Hepatocyte (in vitro differentiated cells): Measurements from ENCODE around the gene KDM4C. TPM values are rescaled to one million over a fixed set of nuclear protein-coding genes. Genes with fewer than 3 reads are reported as not detected.

Experiments
- DNase-seq: peaks from one replicate; pipeline ENCODE4 v3.0.0-alpha.2; 2016; ENCODE audit warnings: low spot score
- H2AFZ ChIP-seq: fragments of 200-600 bp; sonication (generic); 2 replicates; pipeline ENCODE4 v1.6.0; 2016; ENCODE audit warnings: antibody characterized with exemption, mild to moderate bottlenecking
- H3K27ac ChIP-seq: fragments of 200-600 bp; sonication (generic); 2 replicates; pipeline ENCODE4 v1.5.1; 2016; ENCODE audit warnings: mild to moderate bottlenecking
- H3K27me3 ChIP-seq: fragments of 200-600 bp; sonication (generic); 2 replicates; pipeline ENCODE4 v1.6.1; 2016
- H3K36me3 ChIP-seq: fragments of 200-600 bp; sonication (generic); replicated peaks from 2 replicates; pipeline ENCODE4 v1.5.1; 2016; ENCODE audit warnings: low read depth; ENCODE audit not compliant: insufficient read depth
- H3K4me1 ChIP-seq: fragments of 200-600 bp; sonication (generic); 2 replicates; pipeline ENCODE4 v1.5.1; 2016; ENCODE audit warnings: mild to moderate bottlenecking, moderate library complexity; ENCODE audit not compliant: insufficient read depth
- H3K4me2 ChIP-seq: fragments of 200-600 bp; sonication (generic); 2 replicates; pipeline ENCODE4 v1.6.0; 2016
- H3K4me3 ChIP-seq: fragments of 200-600 bp; sonication (generic); 2 replicates; pipeline ENCODE4 v1.5.1; 2016; ENCODE audit warnings: mild to moderate bottlenecking
- H3K79me2 ChIP-seq: fragments of 200-600 bp; sonication (generic); 2 replicates; pipeline ENCODE4 v1.6.0; 2017; ENCODE audit warnings: mild to moderate bottlenecking
- H3K9me2 ChIP-seq: fragments of 200-600 bp; sonication (generic); replicated peaks from 2 replicates; pipeline ENCODE4 v1.6.0; 2017; ENCODE audit warnings: mild to moderate bottlenecking; ENCODE audit not compliant: insufficient read depth
- H3K9me3 ChIP-seq: fragments of 200-600 bp; sonication (generic); 2 replicates; pipeline ENCODE4 v1.5.1; 2016; ENCODE audit warnings: low read depth, mild to moderate bottlenecking
- H4K20me1 ChIP-seq: fragments of 200-600 bp; sonication (generic); 2 replicates; pipeline ENCODE4 v1.6.0; 2016; ENCODE audit warnings: mild to moderate bottlenecking; ENCODE audit not compliant: insufficient read depth, poor library complexity, severe bottlenecking
- CTCF ChIP-seq: fragments of 200-600 bp; sonication (generic); IDR thresholded peaks from 2 replicates; pipeline ENCODE4 v1.5.1; 2016; ENCODE audit warnings: antibody characterized with exemption, mild to moderate bottlenecking; ENCODE audit not compliant: poor library complexity
- EZH2 ChIP-seq: fragments of 200-600 bp; sonication (generic); IDR thresholded peaks from 2 replicates; pipeline ENCODE4 v1.6.1; 2016; ENCODE audit warnings: antibody characterized with exemption, mild to moderate bottlenecking, borderline replicate concordance
- EZH2phosphoT487 ChIP-seq: fragments of 200-600 bp; sonication (generic); IDR thresholded peaks from one replicate; pipeline ENCODE4 v1.6.1; 2018; ENCODE audit warnings: antibody characterized with exemption, mild to moderate bottlenecking, low read depth, moderate library complexity; ENCODE audit not compliant: unreplicated experiment, severe bottlenecking
- WGBS: methylation state at CpG from one replicate; pipeline ENCODE4 v1.1.6; 2016; ENCODE audit warnings: low lambda C conversion rate; ENCODE audit errors: missing lambda C conversion rate; 5-methylcytosine and 5-hydroxymethylcytosine counted together
- polyA plus RNA-seq: library from polyadenylated mRNA; unstranded; fragments of >200 nt; fragmentation: Nextera tagmentation; extraction: Ambion mirVana; gene quantifications from 2 replicates; pipeline ENCODE4 v1.2.1, GENCODE V29; 2016
- total RNA-seq: library from RNA; depleted of rRNA; stranded (reverse); fragments of >200 nt; gene quantifications from 2 replicates; pipeline ENCODE4 v1.2.3, GENCODE V29; 2014

Gene KDM4C
- total and polyA plus RNA-seq, 2 experiments from 2014 or later, result 16.1 to 28.7 TPM

GRCh38 chr9:7094576-7094975 lies 336.8 kb downstream of the KDM4C start:
- H3K9me2 ChIP-seq, result no peaks in the 10 kb centered on the region
- H4K20me1 ChIP-seq, result no peaks in the 10 kb centered on the region
- TF ChIP-seq EZH2, result no peak
- TF ChIP-seq EZH2phosphoT487, result no peak
- TF ChIP-seq CTCF, result no peak
- no peaks in the 10 kb centered on the region for H3K9me3 ChIP-seq
- H3K36me3 ChIP-seq, result no peaks in the 10 kb centered on the region
- DNase-seq, result no peak
- H3K4me1 ChIP-seq, result no peaks in the 10 kb centered on the region
- no peaks in the 10 kb centered on the region for H3K27me3 ChIP-seq
- no peak overlapping the region for H2AFZ ChIP-seq
- H3K27ac ChIP-seq, result no peak overlapping the region
- H3K79me2 ChIP-seq, result no peaks in the 10 kb centered on the region
- WGBS, result 83% methylated on average over 3 of the region's 3 CpGs
- no peak overlapping the region for H3K4me3 ChIP-seq
- no peak overlapping the region for H3K4me2 ChIP-seq

GRCh38 chr9:7095058-7095457 lies 337.3 kb downstream of the KDM4C start:
- no peak for DNase-seq
- no peaks in the 10 kb centered on the region for H3K27me3 ChIP-seq
- H4K20me1 ChIP-seq, result no peaks in the 10 kb centered on the region
- H2AFZ ChIP-seq, result no peak overlapping the region
- H3K4me2 ChIP-seq, result no peak overlapping the region
- no peak overlapping the region for H3K27ac ChIP-seq
- TF ChIP-seq EZH2 (no peak), CTCF (no peak), EZH2phosphoT487 (no peak)
- H3K36me3 ChIP-seq, result no peaks in the 10 kb centered on the region
- no peaks in the 10 kb centered on the region for H3K9me2 ChIP-seq
- no peaks in the 10 kb centered on the region for H3K79me2 ChIP-seq
- no peaks in the 10 kb centered on the region for H3K4me1 ChIP-seq
- no peaks in the 10 kb centered on the region for H3K9me3 ChIP-seq
- no peak overlapping the region for H3K4me3 ChIP-seq
- WGBS, result 66% methylated on average over 3 of the region's 3 CpGs

- DNase-seq, result no peak
- Histone ChIP-seq H3K4me1 (no peaks in the 10 kb centered on the region), H2AFZ (no peak overlapping the region), H3K4me2 (no peak overlapping the region), H4K20me1 (no peaks in the 10 kb centered on the region), H3K27me3 (no peaks in the 10 kb centered on the region), H3K36me3 (no peaks in the 10 kb centered on the region), H3K4me3 (no peak overlapping the region), H3K9me3 (no peaks in the 10 kb centered on the region), H3K79me2 (no peaks in the 10 kb centered on the region), H3K27ac (no peak overlapping the region), H3K9me2 (no peaks in the 10 kb centered on the region)
- 95% methylated on average over 7 of the region's 7 CpGs for WGBS
- TF ChIP-seq EZH2 (no peak), CTCF (no peak), EZH2phosphoT487 (no peak)
Observed at GRCh38 chr9:7097040-7097715, 339.4 kb downstream of the KDM4C start.
